SU-DHL-6 (cell line): ENCODE results near the gene PLEKHJ1.

Source experiments
- H2AFZ ChIP-seq: fragments of 200-600 bp; sonication (generic); 2 replicates; pipeline ENCODE4 v1.6.1; 2014; ENCODE audit warnings: low read depth, mild to moderate bottlenecking, moderate library complexity, mixed read lengths, antibody characterized with exemption, low read length; ENCODE audit not compliant: severe bottlenecking
- H3F3A ChIP-seq: fragments of 200-600 bp; shearing (Covaris generic); 2 replicates; pipeline ENCODE4 v1.6.0; 2016; ENCODE audit warnings: antibody characterized with exemption, mild to moderate bottlenecking; ENCODE audit not compliant: insufficient read depth
- H3K27ac ChIP-seq: fragments of 200-600 bp; sonication (generic); 2 replicates; pipeline ENCODE4 v1.5.1; 2016; ENCODE audit warnings: low read depth, mild to moderate bottlenecking, low read length, moderate library complexity, mixed read lengths
- H3K27me3 ChIP-seq: fragments of 200-600 bp; sonication (generic), shearing (Covaris generic); 2 replicates; pipeline ENCODE4 v1.6.0; 2014; ENCODE audit warnings: mild to moderate bottlenecking, low read length
- H3K36me3 ChIP-seq: fragments of 200-600 bp; sonication (generic); 2 replicates; pipeline ENCODE4 v1.6.1; 2014; ENCODE audit warnings: mild to moderate bottlenecking, low read length, mixed read lengths
- H3K4me2 ChIP-seq: fragments of 300-600, 200-600 bp; shearing (Covaris generic), sonication (generic); 2 replicates; pipeline ENCODE4 v1.6.0; 2014; ENCODE audit warnings: low read length, low read depth, mild to moderate bottlenecking; ENCODE audit not compliant: poor library complexity, severe bottlenecking
- H3K4me3 ChIP-seq: fragments of 200-600 bp; sonication (generic); 2 replicates; pipeline ENCODE4 v1.5.1; 2014; ENCODE audit warnings: antibody characterized with exemption, low read length, mild to moderate bottlenecking, mixed read lengths; ENCODE audit not compliant: insufficient read depth, poor library complexity, severe bottlenecking
- H3K79me2 ChIP-seq: fragments of 200-600 bp; sonication (generic); 2 replicates; pipeline ENCODE4 v1.6.1; 2014; ENCODE audit warnings: mild to moderate bottlenecking, low read length, moderate library complexity; ENCODE audit not compliant: insufficient read depth
- H3K9ac ChIP-seq: fragments of 200-600 bp; sonication (generic); 2 replicates; pipeline ENCODE4 v1.7.0; 2014; ENCODE audit warnings: mild to moderate bottlenecking, low read length
- H3K9me2 ChIP-seq: fragments of 200-600 bp; sonication (generic); replicated peaks from 2 replicates; pipeline ENCODE4 v1.6.1; 2014; ENCODE audit warnings: low read length; ENCODE audit not compliant: insufficient read depth
- H3K9me3 ChIP-seq: fragments of 200-600 bp; sonication (generic); 2 replicates; pipeline ENCODE4 v1.6.1; 2014; ENCODE audit warnings: low read length, mixed read lengths; ENCODE audit not compliant: insufficient read depth
- H4K20me1 ChIP-seq: fragments of 200-600 bp; sonication (generic); 2 replicates; pipeline ENCODE4 v1.6.1; 2014; ENCODE audit warnings: low read depth, mild to moderate bottlenecking, antibody characterized with exemption, low read length, moderate library complexity, mixed read lengths
- CTCF ChIP-seq: fragments of 200-600 bp; sonication (generic); IDR thresholded peaks from one replicate; pipeline ENCODE4 v1.5.1; 2017; ENCODE audit warnings: antibody characterized with exemption, mild to moderate bottlenecking, low read length, moderate library complexity; ENCODE audit not compliant: insufficient read depth, poor library complexity, severe bottlenecking
- EZH2phosphoT487 ChIP-seq: fragments of 200-600 bp; sonication (generic), shearing (Covaris generic); conservative IDR thresholded peaks from 2 replicates; pipeline ENCODE4 v1.6.1; 2018; ENCODE audit warnings: mild to moderate bottlenecking, antibody characterized with exemption, low read length, moderate library complexity, mixed read lengths

PLEKHJ1 gene

GRCh38 chr19:2229103-2230032 lies 6.8 kb downstream of the PLEKHJ1 start:
- Histone ChIP-seq H3K9me2 (no peaks in the 10 kb centered on the region), H3K9me3 (no peaks in the 10 kb centered on the region), H3K36me3 (no peaks in the 10 kb centered on the region), H3K9ac (peak overlapping the region; percentile 85), H3K4me3 (peak overlapping the region; percentile 50), H2AFZ (no peak overlapping the region), H4K20me1 (no peaks in the 10 kb centered on the region), H3K27me3 (no peaks in the 10 kb centered on the region), H3F3A (peaks cover 24% of the 10 kb centered on the region), H3K79me2 (peaks cover 18% of the 10 kb centered on the region), H3K27ac (peak overlapping the region; percentile 99), H3K4me2 (peak overlapping the region; percentile 88)
- TF ChIP-seq CTCF (no peak), EZH2phosphoT487 (no peak)

GRCh38 chr19:2228157-2229030 lies 7.7 kb downstream of the PLEKHJ1 start:
- TF ChIP-seq CTCF (no peak), EZH2phosphoT487 (no peak)

GRCh38 chr19:2227415-2228156 lies 8.5 kb downstream of the PLEKHJ1 start:
- Histone ChIP-seq H3K4me2 (peak overlapping the region; percentile 88), H3K27ac (peak overlapping the region; percentile 99), H3K79me2 (peaks cover 11% of the 10 kb centered on the region), H3K4me3 (peak overlapping the region; percentile 50), H3K36me3 (no peaks in the 10 kb centered on the region), H4K20me1 (no peaks in the 10 kb centered on the region), H3F3A (peaks cover 30% of the 10 kb centered on the region), H3K9me2 (no peaks in the 10 kb centered on the region), H3K9me3 (no peaks in the 10 kb centered on the region), H2AFZ (no peak overlapping the region), H3K27me3 (no peaks in the 10 kb centered on the region), H3K9ac (peak overlapping the region; percentile 85)
- TF ChIP-seq CTCF: no peak
- TF ChIP-seq EZH2phosphoT487: no peak

More at GRCh38 chr19:2228157-2229030, 7.7 kb downstream of the PLEKHJ1 start:
- Histone ChIP-seq H3K36me3 (no peaks in the 10 kb centered on the region), H2AFZ (no peak overlapping the region), H3K79me2 (peaks cover 11% of the 10 kb centered on the region), H3K4me2 (peak overlapping the region; percentile 88), H3K27ac (peak overlapping the region; percentile 99), H3K9me2 (no peaks in the 10 kb centered on the region), H3K9ac (peak overlapping the region; percentile 85), H4K20me1 (no peaks in the 10 kb centered on the region), H3K27me3 (no peaks in the 10 kb centered on the region), H3K9me3 (no peaks in the 10 kb centered on the region), H3K4me3 (peak overlapping the region; percentile 50), H3F3A (peaks cover 25% of the 10 kb centered on the region)
